ENCODE data around the gene NCAM2.

NCAM2 gene

DNA sequence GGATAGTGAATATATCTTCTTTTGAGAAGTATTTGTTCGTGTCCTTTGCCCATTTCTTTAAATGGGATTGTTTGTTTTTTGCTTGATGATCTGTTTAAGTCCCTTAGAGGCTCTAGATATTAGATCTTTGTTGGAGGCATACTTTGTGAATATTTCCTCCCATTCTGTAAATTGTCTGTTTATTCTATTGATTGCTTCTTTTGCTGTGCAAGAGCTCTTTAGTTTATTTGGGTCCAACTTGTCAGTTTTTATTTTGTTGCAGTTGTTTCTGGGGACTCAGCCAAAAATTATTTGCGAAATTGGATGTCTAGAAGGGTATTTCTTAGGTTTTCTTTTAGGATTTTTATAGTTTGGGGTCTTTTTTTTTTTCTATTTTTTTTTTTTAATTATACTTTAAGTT is 302.8 kb downstream of the NCAM2 start:
- Histone ChIP-seq H3K4me3 (ENCODE audit: low read length) (no peak overlapping the region), H2BK15ac (replicated peaks; ENCODE audit: low read depth) (no peak overlapping the region), H3K36me3 (ENCODE audit: control insufficient read depth, insufficient read depth, low read length) (no peaks in the 10 kb centered on the region), H4K5ac (ENCODE audit: low read length) (no peak overlapping the region), H3K18ac (ENCODE audit: low read length) (no peak overlapping the region), H3K27me3 (ENCODE audit: insufficient read depth, low read length, poor library complexity) (no peaks in the 10 kb centered on the region), H3K4me2 (ENCODE audit: low read length) (no peak overlapping the region), H3K27ac (ENCODE audit: low read depth, low read length) (no peak overlapping the region), H2BK5ac (ENCODE audit: low read length) (no peak overlapping the region), H3K56ac (ENCODE audit: low read length) (no peak overlapping the region), H3K79me1 (ENCODE audit: low read length) (no peaks in the 10 kb centered on the region), H2BK120ac (ENCODE audit: low read depth, low read length) (no peak overlapping the region), H2AK5ac (ENCODE audit: low read length) (no peak overlapping the region), H3K23ac (ENCODE audit: low read length) (no peak overlapping the region), H3K9ac (ENCODE audit: low read length) (no peak overlapping the region), H4K8ac (ENCODE audit: low read depth, low read length) (no peak overlapping the region), H3K4me1 (ENCODE audit: control insufficient read depth, low read depth, low read length) (no peaks in the 10 kb centered on the region), H3K4ac (ENCODE audit: low read depth, low read length) (no peak overlapping the region), H3K79me2 (ENCODE audit: control insufficient read depth, insufficient read depth, low read length) (no peaks in the 10 kb centered on the region)
- no CpG with 5 or more reads among the region's 2 CpGs for WGBS (ENCODE audit: extremely low coverage, insufficient coverage, low lambda C conversion rate)
- DNase-seq, result no peak

- no CpG with 5 or more reads among the region's 1 CpG for WGBS (ENCODE audit: extremely low coverage, insufficient coverage, low lambda C conversion rate)
Measured at GRCh38 chr21:21309510-21309909, 311.3 kb downstream of the NCAM2 start.

DNA sequence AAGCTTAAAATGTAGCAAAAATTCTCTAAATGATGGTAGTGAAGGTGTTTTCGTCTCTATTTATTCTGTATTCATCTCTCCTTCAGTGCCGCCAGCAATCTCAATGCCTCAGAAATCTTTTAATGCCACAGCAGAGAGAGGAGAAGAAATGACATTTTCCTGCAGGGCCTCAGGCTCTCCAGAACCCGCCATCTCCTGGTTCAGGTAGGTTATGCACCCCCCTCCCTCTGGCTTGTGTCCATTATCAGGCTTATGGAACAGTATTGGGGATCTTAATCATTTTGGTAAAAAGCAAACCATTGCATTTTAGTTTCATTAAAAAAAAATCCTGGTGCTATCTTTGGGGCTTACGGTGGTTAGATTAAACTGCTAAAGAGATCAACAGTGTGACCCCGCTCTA is 326.1 kb downstream of the NCAM2 start:
- H2BK5ac ChIP-seq (ENCODE audit: low read length), result no peak overlapping the region
- no peak overlapping the region for H3K27ac ChIP-seq (ENCODE audit: low read depth, low read length)
- no peaks in the 10 kb centered on the region for H3K79me2 ChIP-seq (ENCODE audit: control insufficient read depth, insufficient read depth, low read length)
- no peaks in the 10 kb centered on the region for H3K4me1 ChIP-seq (ENCODE audit: control insufficient read depth, low read depth, low read length)
- H4K8ac ChIP-seq (ENCODE audit: low read depth, low read length), result no peak overlapping the region
- no peak overlapping the region for H2BK120ac ChIP-seq (ENCODE audit: low read depth, low read length)
- no peak overlapping the region for H4K5ac ChIP-seq (ENCODE audit: low read length)
- H3K56ac ChIP-seq (ENCODE audit: low read length), result no peak overlapping the region
- no peak overlapping the region for H3K23ac ChIP-seq (ENCODE audit: low read length)
- H3K4me2 ChIP-seq (ENCODE audit: low read length), result no peak overlapping the region
- no peak overlapping the region for H3K18ac ChIP-seq (ENCODE audit: low read length)
- no peak overlapping the region for H3K4me3 ChIP-seq (ENCODE audit: low read length)
- WGBS (ENCODE audit: extremely low coverage, insufficient coverage, low lambda C conversion rate), result no CpG with 5 or more reads among the region's 5 CpGs
- DNase-seq, result peak; percentile 28
- H3K36me3 ChIP-seq (ENCODE audit: control insufficient read depth, insufficient read depth, low read length), result no peaks in the 10 kb centered on the region
- no peak overlapping the region for H2AK5ac ChIP-seq (ENCODE audit: low read length)
- no peaks in the 10 kb centered on the region for H3K27me3 ChIP-seq (ENCODE audit: insufficient read depth, low read length, poor library complexity)
- H2BK15ac ChIP-seq (replicated peaks; ENCODE audit: low read depth), result no peak overlapping the region
- H3K4ac ChIP-seq (ENCODE audit: low read depth, low read length), result no peak overlapping the region
- H3K79me1 ChIP-seq (ENCODE audit: low read length), result no peaks in the 10 kb centered on the region
- no peak overlapping the region for H3K9ac ChIP-seq (ENCODE audit: low read length)

More at GRCh38 chr21:21309510-21309909, 311.3 kb downstream of the NCAM2 start:
- H4K8ac ChIP-seq (ENCODE audit: low read depth, low read length), result no peak overlapping the region
- no peak overlapping the region for H3K9ac ChIP-seq (ENCODE audit: low read length)
- H3K4me1 ChIP-seq (ENCODE audit: control insufficient read depth, low read depth, low read length), result no peaks in the 10 kb centered on the region
- H3K4me3 ChIP-seq (ENCODE audit: low read length), result no peak overlapping the region
- H2AK5ac ChIP-seq (ENCODE audit: low read length), result no peak overlapping the region
- H3K18ac ChIP-seq (ENCODE audit: low read length), result no peak overlapping the region
- H3K36me3 ChIP-seq (ENCODE audit: control insufficient read depth, insufficient read depth, low read length), result no peaks in the 10 kb centered on the region
- no peak overlapping the region for H3K4me2 ChIP-seq (ENCODE audit: low read length)
- no peak overlapping the region for H4K5ac ChIP-seq (ENCODE audit: low read length)
- no peak overlapping the region for H3K56ac ChIP-seq (ENCODE audit: low read length)
- H3K27ac ChIP-seq (ENCODE audit: low read depth, low read length), result no peak overlapping the region
- no peak overlapping the region for H3K4ac ChIP-seq (ENCODE audit: low read depth, low read length)
- H3K27me3 ChIP-seq (ENCODE audit: insufficient read depth, low read length, poor library complexity), result no peaks in the 10 kb centered on the region
- no peak for DNase-seq
- H3K79me2 ChIP-seq (ENCODE audit: control insufficient read depth, insufficient read depth, low read length), result no peaks in the 10 kb centered on the region
- H2BK120ac ChIP-seq (ENCODE audit: low read depth, low read length), result no peak overlapping the region
- no peak overlapping the region for H2BK5ac ChIP-seq (ENCODE audit: low read length)
- H2BK15ac ChIP-seq (replicated peaks; ENCODE audit: low read depth), result no peak overlapping the region
- no peaks in the 10 kb centered on the region for H3K79me1 ChIP-seq (ENCODE audit: low read length)
- H3K23ac ChIP-seq (ENCODE audit: low read length), result no peak overlapping the region

- H3K4me1 ChIP-seq (ENCODE audit: control insufficient read depth, low read depth, low read length), result no peaks in the 10 kb centered on the region
- H3K79me1 ChIP-seq (ENCODE audit: low read length), result no peaks in the 10 kb centered on the region
Measured at GRCh38 chr21:21332492-21332891, 334.3 kb downstream of the NCAM2 start.

GRCh38 chr21:21341041-21341440 is 342.8 kb downstream of the NCAM2 start:
- H3K79me2 ChIP-seq (ENCODE audit: control insufficient read depth, insufficient read depth, low read length), result no peaks in the 10 kb centered on the region
- no peak overlapping the region for H3K56ac ChIP-seq (ENCODE audit: low read length)
- no CpG with 5 or more reads among the region's 2 CpGs for WGBS (ENCODE audit: extremely low coverage, insufficient coverage, low lambda C conversion rate)
- H4K8ac ChIP-seq (ENCODE audit: low read depth, low read length), result no peak overlapping the region
- no peak overlapping the region for H3K23ac ChIP-seq (ENCODE audit: low read length)
- no peak overlapping the region for H3K4me2 ChIP-seq (ENCODE audit: low read length)
- no peaks in the 10 kb centered on the region for H3K4me1 ChIP-seq (ENCODE audit: control insufficient read depth, low read depth, low read length)
- no peak overlapping the region for H3K18ac ChIP-seq (ENCODE audit: low read length)
- H2BK5ac ChIP-seq (ENCODE audit: low read length), result no peak overlapping the region
- no peak overlapping the region for H2BK120ac ChIP-seq (ENCODE audit: low read depth, low read length)
- H3K36me3 ChIP-seq (ENCODE audit: control insufficient read depth, insufficient read depth, low read length), result no peaks in the 10 kb centered on the region
- H3K9ac ChIP-seq (ENCODE audit: low read length), result no peak overlapping the region
- no peak overlapping the region for H3K4me3 ChIP-seq (ENCODE audit: low read length)
- no peak overlapping the region for H3K4ac ChIP-seq (ENCODE audit: low read depth, low read length)
- H3K27ac ChIP-seq (ENCODE audit: low read depth, low read length), result no peak overlapping the region
- H4K5ac ChIP-seq (ENCODE audit: low read length), result no peak overlapping the region
- no peak for DNase-seq
- H2AK5ac ChIP-seq (ENCODE audit: low read length), result no peak overlapping the region
- H3K79me1 ChIP-seq (ENCODE audit: low read length), result no peaks in the 10 kb centered on the region
- H3K27me3 ChIP-seq (ENCODE audit: insufficient read depth, low read length, poor library complexity), result no peaks in the 10 kb centered on the region
- H2BK15ac ChIP-seq (replicated peaks; ENCODE audit: low read depth), result no peak overlapping the region

More at GRCh38 chr21:21332492-21332891, 334.3 kb downstream of the NCAM2 start:
- Histone ChIP-seq H3K4ac (ENCODE audit: low read depth, low read length) (no peak overlapping the region), H3K18ac (ENCODE audit: low read length) (no peak overlapping the region), H4K8ac (ENCODE audit: low read depth, low read length) (no peak overlapping the region), H2BK120ac (ENCODE audit: low read depth, low read length) (no peak overlapping the region), H4K5ac (ENCODE audit: low read length) (no peak overlapping the region), H3K56ac (ENCODE audit: low read length) (no peak overlapping the region), H3K27me3 (ENCODE audit: insufficient read depth, low read length, poor library complexity) (no peaks in the 10 kb centered on the region), H3K36me3 (ENCODE audit: control insufficient read depth, insufficient read depth, low read length) (no peaks in the 10 kb centered on the region), H2AK5ac (ENCODE audit: low read length) (no peak overlapping the region), H2BK5ac (ENCODE audit: low read length) (no peak overlapping the region), H2BK15ac (replicated peaks; ENCODE audit: low read depth) (no peak overlapping the region), H3K4me3 (ENCODE audit: low read length) (no peak overlapping the region), H3K4me2 (ENCODE audit: low read length) (no peak overlapping the region), H3K79me2 (ENCODE audit: control insufficient read depth, insufficient read depth, low read length) (no peaks in the 10 kb centered on the region), H3K27ac (ENCODE audit: low read depth, low read length) (no peak overlapping the region), H3K9ac (ENCODE audit: low read length) (no peak overlapping the region), H3K23ac (ENCODE audit: low read length) (no peak overlapping the region)
- no peak for DNase-seq
- WGBS (ENCODE audit: extremely low coverage, insufficient coverage, low lambda C conversion rate), result no CpG with 5 or more reads among the region's 3 CpGs

DNA sequence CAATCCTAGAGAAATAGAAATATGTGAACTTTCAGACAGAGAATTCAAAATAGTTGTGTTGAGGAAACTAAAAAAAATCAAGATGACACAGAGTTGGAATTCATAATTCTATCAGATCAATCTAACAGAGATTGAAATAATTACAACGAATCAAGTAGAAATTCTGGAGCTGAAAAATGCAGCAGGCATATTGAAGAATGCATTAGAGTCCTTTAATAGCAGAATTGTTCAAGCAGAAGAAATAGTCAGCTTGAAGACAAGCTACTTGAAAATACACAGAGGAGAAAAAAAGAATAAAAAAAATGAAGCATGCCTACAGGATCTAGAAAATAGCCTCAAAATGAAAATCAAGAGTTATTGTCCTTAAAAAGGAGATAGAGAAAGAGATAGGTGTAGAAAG is 347.1 kb downstream of the NCAM2 start:
- H3K27me3 ChIP-seq (ENCODE audit: insufficient read depth, low read length, poor library complexity), result no peaks in the 10 kb centered on the region
- DNase-seq, result no peak
- H3K36me3 ChIP-seq (ENCODE audit: control insufficient read depth, insufficient read depth, low read length), result no peaks in the 10 kb centered on the region
- WGBS (ENCODE audit: extremely low coverage, insufficient coverage, low lambda C conversion rate), result no CpG with 5 or more reads among the region's 1 CpG
- no peak overlapping the region for H3K4ac ChIP-seq (ENCODE audit: low read depth, low read length)
- H3K27ac ChIP-seq (ENCODE audit: low read depth, low read length), result no peak overlapping the region
- H2BK15ac ChIP-seq (replicated peaks; ENCODE audit: low read depth), result no peak overlapping the region
- no peak overlapping the region for H3K9ac ChIP-seq (ENCODE audit: low read length)
- no peak overlapping the region for H3K4me2 ChIP-seq (ENCODE audit: low read length)
- no peaks in the 10 kb centered on the region for H3K79me2 ChIP-seq (ENCODE audit: control insufficient read depth, insufficient read depth, low read length)
- H4K8ac ChIP-seq (ENCODE audit: low read depth, low read length), result no peak overlapping the region
- no peak overlapping the region for H3K23ac ChIP-seq (ENCODE audit: low read length)
- H4K5ac ChIP-seq (ENCODE audit: low read length), result no peak overlapping the region
- H2BK5ac ChIP-seq (ENCODE audit: low read length), result no peak overlapping the region
- H3K4me3 ChIP-seq (ENCODE audit: low read length), result no peak overlapping the region
- H3K18ac ChIP-seq (ENCODE audit: low read length), result no peak overlapping the region
- no peaks in the 10 kb centered on the region for H3K4me1 ChIP-seq (ENCODE audit: control insufficient read depth, low read depth, low read length)
- H3K79me1 ChIP-seq (ENCODE audit: low read length), result no peaks in the 10 kb centered on the region
- no peak overlapping the region for H2AK5ac ChIP-seq (ENCODE audit: low read length)
- no peak overlapping the region for H3K56ac ChIP-seq (ENCODE audit: low read length)
- no peak overlapping the region for H2BK120ac ChIP-seq (ENCODE audit: low read depth, low read length)
